IMR-90 (cell line): ENCODE results near the gene EOLA2. TPM values are rescaled to one million over a fixed set of nuclear protein-coding genes. Genes with fewer than 3 reads are reported as not detected.

Experiments used
- ATAC-seq: fragments of 200-7000 bp; cut with Tn5 transposase; 2 replicates; pipeline ENCODE4 v1.9.1; 2020; ENCODE audit warnings: low read depth, mild to moderate bottlenecking, moderate library complexity
- BruUV-seq: library from RNA; stranded (reverse); fragments of 400-500 nt; replicated peaks from 2 replicates; lab custom pipeline; 2021; lab: Mats Ljungman, UMichigan
- CTCF ChIA-PET: fragments of 300-600 bp; formaldehyde crosslinking; extraction: SDS; loops from one replicate; lab custom pipeline; 2021; ENCODE audit warnings: antibody characterized with exemption; lab: Yijun Ruan, JAX
- POLR2A ChIA-PET: fragments of 300-600 bp; sonication (Branson Sonifier 250); formaldehyde crosslinking; loops from one replicate; lab custom pipeline; 2022; ENCODE audit warnings: antibody characterized with exemption; ENCODE audit not compliant: unreplicated experiment; lab: Charles Lee
- DNase-seq: peaks from one replicate; pipeline ENCODE4 v3.0.0; 2013
- H2AFZ ChIP-seq: replicated peaks from 2 replicates; pipeline ENCODE3; 2013; ENCODE audit warnings: low read length, mild to moderate bottlenecking; ENCODE audit not compliant: poor library complexity
- H2AK5ac ChIP-seq: 2 replicates; pipeline ENCODE4 v1.6.1; 2013; ENCODE audit warnings: low read depth, low read length, inconsistent platforms
- H2AK9ac ChIP-seq: replicated peaks from 2 replicates; pipeline ENCODE3; 2013; ENCODE audit warnings: mild to moderate bottlenecking, low read depth, low read length, moderate library complexity; ENCODE audit not compliant: poor library complexity
- H2BK120ac ChIP-seq: 2 replicates; pipeline ENCODE4 v1.6.1; 2013; ENCODE audit warnings: low read depth, low read length, inconsistent platforms
- H2BK15ac ChIP-seq: 3 replicates; pipeline ENCODE4 v1.6.1; 2013; ENCODE audit warnings: low read depth, low read length, inconsistent platforms
- H2BK20ac ChIP-seq: 2 replicates; pipeline ENCODE4 v1.6.1; 2013; ENCODE audit warnings: low read depth, mild to moderate bottlenecking, inconsistent platforms, low read length, moderate library complexity
- H2BK5ac ChIP-seq: 2 replicates; pipeline ENCODE4 v1.6.1; 2013; ENCODE audit warnings: mild to moderate bottlenecking, low read depth, low read length, inconsistent platforms; ENCODE audit not compliant: poor library complexity, severe bottlenecking
- H3K14ac ChIP-seq: replicated peaks from 2 replicates; pipeline ENCODE4 v1.6.1; 2013; ENCODE audit warnings: low read depth, low read length, inconsistent platforms
- H3K18ac ChIP-seq: 2 replicates; pipeline ENCODE4 v1.6.1; 2013; ENCODE audit warnings: low read depth, low read length, control low read depth
- H3K23ac ChIP-seq: 2 replicates; pipeline ENCODE4 v1.6.1; 2013; ENCODE audit warnings: low read depth, low read length, inconsistent platforms
- H3K27ac ChIP-seq: 2 replicates; pipeline ENCODE4 v1.5.1; 2013; ENCODE audit warnings: mild to moderate bottlenecking, control low read depth, low read length; ENCODE audit not compliant: insufficient read depth
- H3K27me3 ChIP-seq: 2 replicates; pipeline ENCODE4 v1.6.1; 2013; ENCODE audit warnings: low read length; ENCODE audit not compliant: control insufficient read depth, insufficient read depth
- H3K36me3 ChIP-seq: 2 replicates; pipeline ENCODE4 v1.6.1; 2013; ENCODE audit warnings: low read length, mixed read lengths; ENCODE audit not compliant: control insufficient read depth, insufficient read depth
- H3K4ac ChIP-seq: 2 replicates; pipeline ENCODE4 v1.6.1; 2013; ENCODE audit warnings: low read depth, low read length, inconsistent platforms
- H3K4me1 ChIP-seq: 2 replicates; pipeline ENCODE4 v1.6.1; 2013; ENCODE audit warnings: low read length, mixed read lengths; ENCODE audit not compliant: control insufficient read depth, insufficient read depth
- H3K4me2 ChIP-seq: 2 replicates; pipeline ENCODE4 v1.6.1; 2013; ENCODE audit warnings: low read depth, mild to moderate bottlenecking, control low read depth, low read length, moderate library complexity
- H3K4me3 ChIP-seq: 2 replicates; pipeline ENCODE4 v1.5.1; 2013; ENCODE audit warnings: low read depth, mild to moderate bottlenecking, control low read depth, low read length, moderate library complexity; ENCODE audit not compliant: insufficient read depth
- H3K56ac ChIP-seq: 2 replicates; pipeline ENCODE4 v1.6.1; 2013; ENCODE audit warnings: low read length, inconsistent platforms; ENCODE audit not compliant: insufficient read depth; ENCODE audit errors: extremely low read depth
- H3K79me1 ChIP-seq, 2 experiments: 2 replicates each; pipeline ENCODE4 v1.6.1; 2013; ENCODE audit warnings: low read length in 2 of 2, inconsistent platforms in 1 of 2, low read depth in 1 of 2
- H3K9ac ChIP-seq: 2 replicates; pipeline ENCODE4 v1.6.1; 2013; ENCODE audit warnings: low read depth, low read length, control low read depth
- H3K9me1 ChIP-seq: 2 replicates; pipeline ENCODE4 v1.6.1; 2013; ENCODE audit warnings: low read length, inconsistent platforms; ENCODE audit not compliant: insufficient read depth
- H3K9me3 ChIP-seq: 2 replicates; pipeline ENCODE4 v1.6.1; 2013; ENCODE audit warnings: low read length; ENCODE audit not compliant: control insufficient read depth, insufficient read depth
- H4K20me1 ChIP-seq: 2 replicates; pipeline ENCODE4 v1.6.1; 2013; ENCODE audit warnings: low read length, inconsistent platforms; ENCODE audit not compliant: insufficient read depth
- H4K5ac ChIP-seq: 2 replicates; pipeline ENCODE4 v1.6.1; 2013; ENCODE audit warnings: mild to moderate bottlenecking, low read depth, low read length, control low read depth
- H4K8ac ChIP-seq, 2 experiments: 2 replicates each; pipeline ENCODE4 v1.6.1; 2013; ENCODE audit warnings: low read depth in 2 of 2, low read length in 2 of 2, control low read depth in 1 of 2, inconsistent platforms in 1 of 2
- H4K91ac ChIP-seq: 2 replicates; pipeline ENCODE4 v1.6.1; 2013; ENCODE audit warnings: low read depth, low read length, inconsistent platforms; ENCODE audit not compliant: insufficient read depth
- BHLHE40 ChIP-seq: fragments of 150-350 bp; IDR thresholded peaks from 2 replicates; pipeline ENCODE4 v1.6.1; 2016; ENCODE audit warnings: mild to moderate bottlenecking, low read depth, low read length
- FOS ChIP-seq: fragments of 150-350 bp; IDR thresholded peaks from 2 replicates; pipeline ENCODE4 v1.6.1; 2016; ENCODE audit warnings: low read depth, low read length
- WGBS, 2 experiments: methylation state at CpG; one replicate each; pipeline versions ENCODE4 v1.1.5 to v1.1.7; 2013; ENCODE audit warnings: missing lambda C conversion rate in 2 of 2; ENCODE audit not compliant: insufficient read length in 1 of 2; ENCODE audit errors: extremely low coverage in 2 of 2; 5-methylcytosine and 5-hydroxymethylcytosine counted together
- dilution Hi-C: fragments of 300-500 bp; cut with HindIII; formaldehyde crosslinking; loops from one replicate; pipeline ENCODE4 v1.14.3; 2018; ENCODE audit warnings: low sequenced_read_pairs; ENCODE audit not compliant: unreplicated experiment
- in situ Hi-C: fragments of 300-500 bp; cut with MboI; formaldehyde crosslinking; loops from 3 replicates; pipeline ENCODE4 v1.14.3; 2019; ENCODE audit warnings: low sequenced_read_pairs, inconsistent platforms, mixed read lengths
- intact Hi-C: fragments of 100-400 bp; cut with micrococcal nuclease; formaldehyde crosslinking; loops from 2 replicates; pipeline ENCODE4 v1.10.0; 2022
- polyA plus RNA-seq, 3 experiments: library from polyadenylated mRNA; depleted of rRNA; stranded (reverse); fragments of >200 nt; gene quantifications; 2 replicates each; pipeline ENCODE4 v1.2.3, GENCODE V29; 2012; ENCODE audit warnings: low replicate concordance in 1 of 3
- total RNA-seq: library from RNA; depleted of rRNA; stranded (reverse); fragments of >200 nt; gene quantifications from 2 replicates; pipeline ENCODE4 v1.2.3, GENCODE V29; 2012

Gene EOLA2
- total and polyA plus RNA-seq, 2 of the 4 experiments (the other 2 are of a cell fraction): 23.7 to 46.5 TPM

DNA sequence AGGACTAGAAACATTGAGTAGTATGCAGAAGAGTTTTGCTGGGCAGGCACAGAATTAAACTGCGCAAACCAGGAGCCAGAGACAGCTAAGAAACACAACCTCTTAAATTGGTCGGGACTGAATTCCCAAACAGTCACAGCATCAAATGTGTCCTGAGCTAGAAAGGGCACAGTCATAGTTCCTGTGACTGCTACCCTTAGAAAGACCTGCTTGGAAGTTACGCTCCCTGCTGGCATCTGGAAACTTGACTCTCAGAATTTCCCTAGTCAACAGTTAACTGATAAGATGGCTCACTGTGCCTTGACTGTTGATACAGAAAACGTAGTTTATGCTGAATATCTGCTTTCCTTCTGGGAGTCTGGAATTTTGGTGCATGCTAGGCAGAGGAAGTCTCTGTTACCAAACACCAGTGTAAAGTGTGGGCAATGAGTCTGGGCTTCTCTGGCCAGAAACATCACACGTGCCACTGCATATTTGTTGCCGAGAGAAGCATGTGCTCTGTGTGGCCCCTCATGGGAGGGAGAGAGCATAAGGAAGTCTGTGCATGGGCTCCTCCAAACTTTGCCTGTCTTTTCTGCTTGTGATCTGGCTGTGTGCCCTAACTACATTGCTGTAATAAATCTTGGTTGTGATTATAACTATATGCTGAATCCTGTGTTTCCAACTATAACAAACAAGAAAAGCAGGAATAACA, 11.6 kb upstream of the EOLA2 start:
- no peaks in the 10 kb centered on the region for H4K20me1 ChIP-seq
- dilution Hi-C loops: no loop called here
- intact Hi-C loops: loop anchor here (1.0 to 10.0 kb wide), 3 partner anchors 412 to 625 kb away; no protein-coding TSS in a partner anchor
- no peak overlapping the region for H2BK120ac ChIP-seq
- no peak overlapping the region for H2BK15ac ChIP-seq
- H3K9ac ChIP-seq: no peak overlapping the region
- peaks cover 7% of the 10 kb centered on the region; the same call in 1 of the 2 replicates for H3K36me3 ChIP-seq
- H2AFZ ChIP-seq: no peak overlapping the region
- H4K91ac ChIP-seq: no peak overlapping the region
- H4K8ac ChIP-seq: no peak overlapping the region
- DNase-seq: peak; percentile 7
- no peak overlapping the region for H2BK20ac ChIP-seq
- no peak overlapping the region for H3K4ac ChIP-seq
- no peak overlapping the region for H2AK9ac ChIP-seq
- 80% methylated on average over 2 of the region's 6 CpGs; no CpG with 5 or more reads in 1 of the 2 experiments for WGBS, 2 experiments
- H3K56ac ChIP-seq: no peak overlapping the region
- H3K4me2 ChIP-seq: no peak overlapping the region
- CTCF ChIA-PET: interaction anchor here (0.6 to 1.0 kb wide), 6 partner anchors 10 to 855 kb away, joined by 3 to 5 read pairs (median 4); no protein-coding TSS in a partner anchor
- no peaks in the 10 kb centered on the region for H3K4me1 ChIP-seq
- H3K79me1 ChIP-seq: no peaks in the 10 kb centered on the region; a peak in 1 of 4 replicates
- no TSS peak for BruUV-seq
- in situ Hi-C loops: loop anchor here (25.0 kb wide), 3 partner anchors 412 to 762 kb away; partner anchors contain the start of gene MAMLD1
- H3K18ac ChIP-seq: no peak overlapping the region
- H3K23ac ChIP-seq: no peak overlapping the region
- H3K27ac ChIP-seq: no peak overlapping the region
- H3K4me3 ChIP-seq: no peak overlapping the region
- no peak overlapping the region for H3K14ac ChIP-seq
- H3K9me1 ChIP-seq: no peaks in the 10 kb centered on the region
- ATAC-seq: peak; percentile 54
- H4K5ac ChIP-seq: no peak overlapping the region
- H3K9me3 ChIP-seq: no peaks in the 10 kb centered on the region
- peak; percentile 50; the same call in 1 of the 2 replicates for TF ChIP-seq BHLHE40
- TF ChIP-seq FOS: no peak
- H2BK5ac ChIP-seq: no peak overlapping the region
- POLR2A ChIA-PET: no interaction called here
- H3K27me3 ChIP-seq: no peaks in the 10 kb centered on the region
- H2AK5ac ChIP-seq: no peak overlapping the region
